Measurements from ENCODE around the gene SEC16A.

SEC16A gene

GRCh38 chr9:136464241-136464640, 18.6 kb downstream of the SEC16A start:
- H3K4me3 ChIP-seq (ENCODE audit: low read depth, low read length) = no peak overlapping the region
- no peak for TF ChIP-seq CTCF (IDR thresholded peaks at IDR 0.05; ENCODE audit: insufficient read depth, low read length, missing control alignments)
- DNase-seq (ENCODE audit: low read depth, low spot score) = no peak
- CTCF ChIA-PET = interaction anchor here (1.3 to 1.6 kb wide), 2 partner anchors 19 to 24 kb away, joined by 3 to 7 read pairs; no protein-coding TSS in a partner anchor
- POLR2A ChIA-PET = no interaction called here

- CTCF ChIA-PET = interaction anchor here (0.9 to 1.6 kb wide), 2 partner anchors 14 to 23 kb away, joined by 3 to 7 read pairs; no protein-coding TSS in a partner anchor
- DNase-seq (ENCODE audit: low read depth, low spot score) = no peak
- TF ChIP-seq CTCF (IDR thresholded peaks at IDR 0.05; ENCODE audit: insufficient read depth, low read length, missing control alignments) = no peak
- POLR2A ChIA-PET = no interaction called here
- H3K4me3 ChIP-seq (ENCODE audit: low read depth, low read length) = no peak overlapping the region
Observed at GRCh38 chr9:136463578-136463977, 19.3 kb downstream of the SEC16A start.

- no peak for TF ChIP-seq CTCF (IDR thresholded peaks at IDR 0.05; ENCODE audit: insufficient read depth, low read length, missing control alignments)
- DNase-seq (ENCODE audit: low read depth, low spot score) = no peak
- CTCF ChIA-PET = no interaction called here
- no peak overlapping the region for H3K4me3 ChIP-seq (ENCODE audit: low read depth, low read length)
- POLR2A ChIA-PET = no interaction called here
Observed at GRCh38 chr9:136462664-136463063, 20.2 kb downstream of the SEC16A start.

- no peak for TF ChIP-seq CTCF (IDR thresholded peaks at IDR 0.05; ENCODE audit: insufficient read depth, low read length, missing control alignments)
- no peak overlapping the region for H3K4me3 ChIP-seq (ENCODE audit: low read depth, low read length)
- POLR2A ChIA-PET = no interaction called here
- DNase-seq (ENCODE audit: low read depth, low spot score) = no peak
- CTCF ChIA-PET = interaction anchor here (0.7 to 1.8 kb wide), 5 partner anchors 14 to 148 kb away, joined by 3 to 6 read pairs (median 4); no protein-coding TSS in a partner anchor
Observed at GRCh38 chr9:136460772-136461325, 22.0 kb downstream of the SEC16A start.

GRCh38 chr9:136459425-136459824, 23.4 kb downstream of the SEC16A start:
- POLR2A ChIA-PET = no interaction called here
- DNase-seq (ENCODE audit: low read depth, low spot score) = no peak
- no peak overlapping the region for H3K4me3 ChIP-seq (ENCODE audit: low read depth, low read length)
- CTCF ChIA-PET = interaction anchor here (1.4 to 3.4 kb wide), 3 partner anchors 14 to 50 kb away, joined by 4 to 16 read pairs (median 13); no protein-coding TSS in a partner anchor
- TF ChIP-seq CTCF (IDR thresholded peaks at IDR 0.05; ENCODE audit: insufficient read depth, low read length, missing control alignments) = no peak

- POLR2A ChIA-PET = no interaction called here
- no peak for DNase-seq (ENCODE audit: low read depth, low spot score)
- no peak for TF ChIP-seq CTCF (IDR thresholded peaks at IDR 0.05; ENCODE audit: insufficient read depth, low read length, missing control alignments)
- H3K4me3 ChIP-seq (ENCODE audit: low read depth, low read length) = no peak overlapping the region
- CTCF ChIA-PET = interaction anchor here (1.1 to 3.4 kb wide), 4 partner anchors 11 to 27 kb away, joined by 3 to 16 read pairs (median 10); no protein-coding TSS in a partner anchor
Observed at GRCh38 chr9:136457326-136457725, 25.5 kb downstream of the SEC16A start.
